HT-29 (cell line): ENCODE measurements around the gene MFSD11. TPM values are rescaled to one million over a fixed set of nuclear protein-coding genes. Genes with fewer than 3 reads are reported as not detected.
"Not testable (repeated sequence)": the region's sequence is repeated elsewhere in the genome, so short reads cannot be mapped to it uniquely, and the experiment has no call there.

Source experiments
- DNase-seq: peaks from one replicate; pipeline ENCODE4 v3.0.0-alpha.2; 2015; ENCODE audit warnings: low spot score
- total RNA-seq: library from RNA; depleted of rRNA; stranded (reverse); fragments of >200 nt; shearing (Covaris generic); gene quantifications from 2 replicates; pipeline ENCODE4 v1.2.3, GENCODE V29; 2014

Gene MFSD11
- total RNA-seq, 1 experiment from 2014 or later: 21.5 TPM

- DNase-seq: no peak
Measured at GRCh38 chr17:76707985-76708807, 29.7 kb upstream of the MFSD11 start.

DNA sequence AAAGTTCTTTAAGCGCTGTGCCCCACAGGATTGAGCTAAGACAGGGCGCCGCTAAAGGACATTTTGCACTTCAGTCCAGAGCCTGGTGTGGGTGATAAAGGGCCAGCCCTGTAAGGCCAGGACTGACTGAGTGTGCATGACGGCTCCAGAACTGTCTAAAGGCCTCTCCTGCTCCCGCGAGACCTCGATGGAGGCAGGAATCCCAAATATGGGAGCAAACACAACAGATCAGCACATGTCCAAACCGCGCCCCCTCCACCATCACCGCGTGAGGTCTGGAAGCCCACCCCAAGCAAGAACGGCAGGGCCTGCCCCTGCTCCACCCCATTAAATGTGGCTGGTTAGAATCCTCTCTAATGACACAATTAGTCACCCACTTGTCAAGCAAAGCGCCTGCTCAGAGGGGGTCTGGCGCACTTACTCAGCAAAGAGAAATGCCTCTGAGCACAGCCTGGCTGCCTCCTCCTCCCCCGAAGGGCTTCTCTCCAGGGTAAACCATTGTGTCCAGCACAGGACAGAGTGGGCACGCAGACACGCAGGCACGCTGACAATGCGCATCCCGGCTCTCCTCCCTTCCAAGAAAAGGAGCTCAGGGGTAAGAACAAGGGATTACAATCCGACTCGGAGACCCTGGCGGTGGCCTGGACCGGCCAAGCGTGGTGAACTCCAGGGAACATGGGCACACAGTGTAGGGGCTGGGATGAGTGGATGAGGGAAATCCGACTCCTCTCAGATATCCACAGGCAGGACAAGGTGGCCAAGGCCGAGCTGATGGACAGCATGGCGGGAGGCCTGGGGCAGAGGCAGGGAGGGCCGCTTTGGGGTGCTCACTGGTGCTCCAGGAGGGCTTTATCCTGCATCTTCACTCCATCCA lies 28.6 kb upstream of the MFSD11 start:
- no peak for DNase-seq

DNA sequence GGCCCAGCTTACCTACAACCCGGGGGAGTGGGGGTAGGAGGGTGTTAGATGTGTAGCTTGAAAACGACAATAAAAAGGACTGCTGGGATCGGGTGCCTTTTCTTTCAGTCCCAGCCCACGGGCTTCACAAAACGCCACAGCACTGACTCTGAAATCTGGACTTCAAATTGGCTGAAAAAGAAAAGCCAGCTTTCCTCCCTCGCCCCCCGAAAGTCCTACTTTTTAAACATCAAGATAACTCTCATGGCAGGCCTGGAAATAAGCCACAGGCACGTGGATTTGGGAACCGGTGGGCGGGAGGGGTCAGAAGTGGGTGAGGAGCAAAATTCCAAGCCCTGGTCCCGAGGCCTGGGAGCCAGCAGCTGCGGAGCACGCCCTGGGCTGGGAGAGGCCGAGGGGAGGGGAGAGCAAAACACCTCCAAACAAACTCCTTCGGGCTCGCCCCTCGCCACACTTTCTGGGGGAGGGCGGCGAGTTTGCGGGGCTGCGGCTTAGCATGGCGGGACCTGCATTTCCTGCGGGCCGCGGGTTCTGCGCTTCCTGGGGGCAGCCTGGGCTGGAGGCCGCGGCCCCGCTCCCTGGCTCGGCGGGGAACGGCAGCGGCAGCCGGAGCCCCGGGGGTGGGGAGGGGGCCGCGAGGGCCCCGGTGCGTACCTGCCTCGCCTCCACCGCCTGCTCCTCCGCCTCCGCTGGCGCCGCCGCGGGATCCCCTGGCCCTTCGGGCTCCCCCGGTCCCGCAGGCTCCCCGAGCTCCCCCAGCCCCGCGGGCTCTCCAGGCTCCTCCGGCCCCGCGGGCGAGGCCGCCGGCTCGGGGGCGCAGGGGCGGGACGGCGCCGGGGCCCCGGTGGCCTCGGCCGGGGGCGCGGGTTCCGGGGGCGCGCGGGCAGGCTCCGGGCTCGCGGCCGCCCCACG lies 27.7 kb upstream of the MFSD11 start:
- not testable (repeated sequence) for DNase-seq

DNA sequence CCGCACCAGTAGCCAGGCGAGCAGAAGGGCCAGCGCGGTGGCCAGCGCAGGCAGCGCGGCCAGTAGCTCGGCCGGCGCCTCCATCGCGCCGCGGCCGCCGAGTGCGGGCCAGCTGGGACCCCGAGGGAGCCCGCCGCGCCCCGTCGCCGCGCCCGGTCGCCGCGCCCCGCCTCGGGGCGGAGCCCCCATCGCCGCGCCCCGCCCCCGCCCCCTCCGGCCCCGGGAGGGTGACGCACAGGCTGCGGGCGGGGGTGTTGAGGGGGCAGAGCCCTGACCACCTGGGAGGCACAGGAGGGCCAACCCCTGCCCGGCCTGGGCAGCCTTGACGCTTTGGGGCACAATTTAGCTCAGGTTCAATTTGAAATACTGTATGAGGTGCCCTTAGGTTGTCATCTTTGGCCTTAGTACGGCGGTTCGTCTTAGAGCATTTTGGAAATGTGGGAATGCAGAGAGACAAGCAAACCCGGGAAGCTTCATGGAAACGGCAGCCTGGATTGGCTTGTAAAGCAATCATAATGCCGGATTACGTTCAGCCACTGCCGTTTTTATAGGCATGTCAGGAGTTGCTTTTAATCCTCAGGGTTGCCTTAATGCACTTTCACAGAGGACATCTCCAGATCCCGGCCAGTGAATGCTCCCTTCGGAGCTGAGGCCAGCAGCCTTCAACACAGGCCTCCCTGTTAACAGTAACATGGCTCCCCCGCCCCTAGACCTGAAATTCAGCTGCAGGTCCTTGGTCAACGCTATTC lies 26.9 kb upstream of the MFSD11 start, which contains the start of gene MXRA7:
MXRA7 (minus strand) TSS at position 103 of the 749 bp plus-strand sequence; CDS start at position 84, 19 bp downstream.
- DNase-seq: peak; percentile 23

DNA sequence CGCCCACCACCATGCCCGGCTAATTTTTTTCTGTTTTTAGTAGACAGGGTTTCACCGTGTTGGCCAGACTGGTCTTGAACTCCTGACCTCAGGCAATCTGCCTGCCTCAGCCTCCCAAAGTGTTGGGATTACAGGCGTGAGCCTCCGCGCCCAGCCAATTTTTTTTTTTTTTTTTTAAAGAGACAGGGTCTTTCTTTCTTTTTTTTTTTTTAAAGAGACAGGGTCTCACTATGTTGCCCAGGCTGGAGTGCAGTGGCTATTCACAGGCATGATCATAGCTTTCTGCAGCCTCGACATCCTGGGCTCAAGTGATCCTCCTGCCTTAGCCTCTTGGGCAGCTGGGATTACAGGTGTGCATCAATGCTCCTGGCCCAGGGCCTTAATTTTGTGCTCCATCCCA lies 25.6 kb upstream of the MFSD11 start:
- DNase-seq: not testable (repeated sequence)

- DNase-seq: no peak
Measured at GRCh38 chr17:76713765-76714164, 24.2 kb upstream of the MFSD11 start.

GRCh38 chr17:76714336-76714735 lies 23.6 kb upstream of the MFSD11 start:
- DNase-seq: no peak

- DNase-seq: peak; percentile 58
Measured at GRCh38 chr17:76714822-76715495, 23.0 kb upstream of the MFSD11 start.

- DNase-seq: no peak
Measured at GRCh38 chr17:76715496-76715830, 22.5 kb upstream of the MFSD11 start.

DNA sequence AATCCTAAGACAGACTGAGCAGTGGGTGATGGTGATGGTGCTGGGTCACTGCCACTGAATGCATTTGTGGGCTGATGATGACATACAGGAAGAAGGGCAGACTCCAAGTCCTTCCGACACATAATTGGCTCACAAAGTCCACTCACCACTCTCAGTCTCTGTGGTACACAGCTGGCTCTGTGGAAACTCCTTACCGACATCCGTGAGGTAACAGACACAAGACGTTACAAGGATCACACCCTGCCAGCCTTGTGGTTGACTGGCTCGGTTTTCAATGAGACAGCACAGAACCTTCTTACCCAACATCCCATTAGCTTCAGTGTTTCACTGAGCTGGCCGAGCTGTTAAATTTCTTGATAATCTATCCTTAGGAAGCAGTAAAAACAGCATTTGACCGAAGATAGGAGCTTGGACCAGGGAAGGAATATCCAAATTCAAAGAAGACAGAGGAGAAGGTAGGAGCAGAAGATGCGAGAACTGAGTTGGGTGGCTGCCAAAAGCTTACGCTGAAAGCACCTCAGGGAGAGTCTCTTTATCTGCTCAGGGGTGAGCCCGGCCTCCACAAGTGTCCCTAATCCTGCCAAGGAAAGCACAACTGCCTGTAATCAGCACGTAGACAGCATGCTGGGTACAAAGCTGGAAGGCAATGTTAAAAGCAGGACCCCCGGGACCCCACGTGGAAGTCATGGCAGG lies 21.6 kb upstream of the MFSD11 start:
- no peak for DNase-seq

DNA sequence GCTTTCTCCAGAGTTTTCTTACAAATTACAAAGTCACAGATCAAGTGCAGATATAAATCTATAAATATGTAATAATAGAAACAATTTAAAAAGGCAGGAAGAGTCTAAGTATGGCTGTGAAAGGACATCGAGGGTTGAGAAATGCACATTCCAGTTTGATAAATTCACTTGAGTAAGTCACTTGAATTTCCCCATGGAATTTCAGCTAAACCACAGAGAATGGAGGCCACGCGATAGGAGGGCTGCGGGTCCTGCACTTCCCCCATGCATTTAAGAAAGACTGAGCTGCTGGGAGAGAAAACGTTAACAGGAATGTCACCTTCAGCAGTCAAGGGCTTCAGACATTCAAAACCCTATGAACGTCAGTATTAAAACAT lies 21.1 kb upstream of the MFSD11 start:
- no peak for DNase-seq

DNA sequence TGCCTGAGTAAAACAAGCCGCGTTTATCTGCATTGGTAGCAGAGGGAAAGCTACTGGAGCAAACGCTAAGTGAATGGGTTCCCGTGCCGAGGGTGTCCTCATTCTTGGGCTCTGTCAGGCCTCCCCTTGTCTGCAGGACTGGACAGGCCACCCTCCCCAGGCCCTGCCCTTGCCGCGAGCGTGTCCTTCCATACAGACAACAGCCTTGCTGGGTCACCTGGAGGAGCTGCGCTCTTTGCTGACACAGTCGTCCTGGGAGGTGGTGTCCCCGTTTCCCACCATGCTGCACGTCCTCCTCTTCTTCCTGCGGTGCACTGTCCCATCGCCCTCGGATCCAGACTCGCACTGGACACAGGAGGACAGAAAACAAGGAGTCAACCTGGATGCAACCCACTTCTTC lies 19.4 kb upstream of the MFSD11 start:
- no peak for DNase-seq

DNA sequence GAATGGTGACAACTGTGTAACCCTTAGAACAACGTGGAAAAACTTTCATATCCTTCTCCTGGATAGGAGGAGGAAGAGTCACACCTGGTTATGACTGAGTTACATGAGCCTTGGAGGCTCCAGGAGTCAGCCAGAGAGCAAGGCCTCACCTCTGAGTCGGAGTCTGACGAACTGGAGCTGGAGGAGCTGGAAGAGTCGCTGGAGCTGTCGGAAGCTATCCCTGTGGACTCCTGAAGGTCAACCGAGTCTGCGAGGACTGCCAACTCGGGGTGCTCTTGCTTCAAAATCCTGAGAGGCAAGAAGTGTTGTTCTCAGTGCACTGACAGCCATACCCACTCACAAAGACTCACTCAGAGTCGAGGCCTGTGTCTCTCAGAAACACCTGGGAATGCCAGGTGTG lies 17.7 kb upstream of the MFSD11 start:
- no peak for DNase-seq

DNA sequence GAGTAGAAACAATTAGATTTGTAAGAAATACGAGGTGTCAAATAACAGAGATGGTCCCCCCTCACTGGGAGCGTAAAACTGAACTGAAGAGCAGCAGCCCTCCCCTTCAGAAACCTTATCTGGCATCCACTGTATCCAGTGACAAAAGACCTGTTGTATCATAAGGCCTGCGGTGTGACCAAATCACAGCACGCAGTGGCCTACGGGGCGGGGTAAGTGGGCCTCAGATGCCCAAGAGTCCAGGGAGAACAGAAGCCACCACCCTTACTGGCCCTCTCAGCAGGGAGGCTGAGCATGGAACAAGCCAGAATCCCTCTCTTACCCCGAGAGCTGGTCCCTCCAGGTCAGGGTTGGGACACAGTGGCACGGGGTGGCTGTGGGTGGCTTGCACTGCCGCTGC lies 17.0 kb upstream of the MFSD11 start:
- DNase-seq: no peak

DNA sequence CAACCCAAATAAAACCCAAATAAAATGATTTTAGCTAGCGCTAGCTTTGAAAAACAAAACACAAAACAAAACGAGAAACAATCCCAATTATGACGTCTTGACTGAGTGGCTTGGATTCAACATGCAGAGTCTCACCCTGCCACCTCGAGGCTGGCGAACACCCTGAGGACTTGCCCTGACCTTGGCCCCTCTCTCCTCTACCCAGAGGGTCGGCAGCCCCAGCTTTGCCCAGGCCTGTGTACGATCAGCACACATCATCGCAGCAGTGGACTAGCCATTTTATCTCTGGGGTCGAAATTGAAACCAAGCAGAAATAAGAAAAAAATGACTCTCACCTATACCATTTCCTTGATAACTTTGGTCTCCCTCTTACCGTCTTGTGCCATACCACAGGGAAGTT lies 16.5 kb upstream of the MFSD11 start:
- no peak for DNase-seq

DNA sequence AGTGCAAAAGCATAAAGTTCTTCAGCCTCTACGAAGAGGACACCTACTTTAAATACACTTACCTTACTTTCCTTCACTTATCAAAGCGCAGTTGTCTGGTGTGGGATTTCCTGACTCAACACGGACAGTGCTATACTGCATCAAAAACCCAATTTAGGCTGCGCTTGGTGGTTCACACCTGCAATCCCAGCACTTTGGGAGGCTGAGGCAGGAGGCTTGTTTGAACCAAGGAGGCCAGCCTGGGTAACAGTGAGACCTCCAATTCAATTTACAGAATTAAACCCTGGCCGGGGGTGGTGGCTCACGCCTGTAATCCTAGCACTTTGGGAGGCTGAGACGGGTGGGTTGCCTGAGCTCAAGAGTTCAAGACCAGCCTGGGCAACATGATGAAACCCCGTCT lies 15.6 kb upstream of the MFSD11 start:
- no peak for DNase-seq

DNA sequence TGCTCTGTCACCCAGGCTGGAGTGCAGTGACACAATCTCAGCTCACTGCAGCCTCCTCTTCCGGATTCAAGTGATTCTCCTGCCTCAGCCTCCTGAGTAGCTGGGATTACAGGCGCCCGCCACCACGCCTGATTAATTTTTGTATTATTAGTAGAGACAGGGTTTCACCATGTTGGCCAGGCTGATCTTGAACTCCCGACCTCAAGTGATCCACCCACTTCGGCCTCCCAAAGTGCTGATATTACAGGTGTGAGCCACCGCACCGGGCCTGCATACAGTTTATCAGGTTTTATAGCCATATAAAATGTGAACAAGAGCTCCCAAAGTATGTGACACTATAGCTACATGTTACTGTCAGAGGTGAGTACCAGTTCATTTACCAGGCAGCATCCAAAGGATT lies 14.9 kb upstream of the MFSD11 start:
- not testable (repeated sequence) for DNase-seq

- no peak for DNase-seq
Measured at GRCh38 chr17:76723812-76724211, 14.1 kb upstream of the MFSD11 start.

GRCh38 chr17:76725580-76726230 lies 12.2 kb upstream of the MFSD11 start:
- DNase-seq: peak; percentile 64
